Colonic mucosa (tissue), 4 donors: ENCODE results near the gene CCDC90B. TPM values are rescaled to one million over a fixed set of nuclear protein-coding genes. Genes with fewer than 3 reads are reported as not detected.

Source experiments
- DNase-seq: peaks from one replicate; pipeline ENCODE4 v3.0.0-alpha.2; 2020
- H3K27ac ChIP-seq: fragments of 200-600 bp; one replicate; pipeline ENCODE4 v1.8.0; 2021
- H3K27me3 ChIP-seq: fragments of 200-600 bp; one replicate; pipeline ENCODE4 v1.8.0; 2021
- H3K36me3 ChIP-seq: fragments of 200-600 bp; one replicate; pipeline ENCODE4 v1.8.0; 2021
- H3K4me1 ChIP-seq: fragments of 200-600 bp; one replicate; pipeline ENCODE4 v1.8.0; 2021; ENCODE audit warnings: mild to moderate bottlenecking
- H3K4me3 ChIP-seq: fragments of 200-600 bp; one replicate; pipeline ENCODE4 v1.8.0; 2021
- H3K9ac ChIP-seq, 2 donors: one replicate each; pipeline ENCODE4 v1.7.0; 2013; ENCODE audit warnings: control low read depth in 2 of 2, low read depth in 2 of 2, low read length in 2 of 2
- H3K9me3 ChIP-seq: fragments of 200-600 bp; one replicate; pipeline ENCODE4 v1.8.0; 2021
- CTCF ChIP-seq: fragments of 200-600 bp; IDR thresholded peaks from one replicate; pipeline ENCODE4 v1.8.0; 2022; ENCODE audit warnings: antibody characterized with exemption, mild to moderate bottlenecking
- intact Hi-C: fragments of 100-400 bp; cut with DNase I; formaldehyde crosslinking; loops from one replicate; pipeline ENCODE4 v1.14.1; 2022
- total RNA-seq, 2 donors: library from RNA; stranded (reverse); fragmentation: NEBNext Ultra II Directional in 1 of 2; extraction: Animal tissue kit (Norgen Biotek cat#: 25700) in 1 of 2; gene quantifications; one replicate each; pipeline ENCODE4 v1.2.1, GENCODE V29; 2021
- donor health status: healthy.
- donor health status: DM: no; HTN: no; CAD: no.
- donor health status: DM: no; HTN: no; CAD: no.

Gene CCDC90B
- total RNA-seq, 2 donors from 2014 or later: 26.1 to 27.3 TPM

- peak overlapping the region; percentile 95 for H3K27ac ChIP-seq
- DNase-seq: no peak
- intact Hi-C loops: loop anchor here (10.0 kb wide), 1 partner anchor 190 kb away; no protein-coding TSS in a partner anchor
Measured at GRCh38 chr11:83284501-83285150, 1.5 kb downstream of the CCDC90B start.

GRCh38 chr11:83282084-83282716 lies 4.0 kb downstream of the CCDC90B start:
- Histone ChIP-seq H3K4me3 (no peak overlapping the region), H3K27me3 (no peaks in the 10 kb centered on the region), H3K4me1 (no peaks in the 10 kb centered on the region), H3K9ac (no peak overlapping the region), H3K9me3 (no peaks in the 10 kb centered on the region), H3K27ac (no peak overlapping the region), H3K36me3 (no peaks in the 10 kb centered on the region)
- no peak for TF ChIP-seq CTCF
- no peak for DNase-seq
- intact Hi-C loops: loop anchor here (10.0 kb wide), 1 partner anchor 187 kb away; no protein-coding TSS in a partner anchor

More at GRCh38 chr11:83284501-83285150, 1.5 kb downstream of the CCDC90B start:
- TF ChIP-seq CTCF: no peak
- peak overlapping the region in 1 of 2 donors; percentile 97 for H3K9ac ChIP-seq
- no peaks in the 10 kb centered on the region for H3K9me3 ChIP-seq
- no peaks in the 10 kb centered on the region for H3K4me1 ChIP-seq
- peak overlapping the region; percentile 68 for H3K4me3 ChIP-seq
- H3K36me3 ChIP-seq: no peaks in the 10 kb centered on the region
- no peaks in the 10 kb centered on the region for H3K27me3 ChIP-seq

GRCh38 chr11:83280256-83280655 lies 5.9 kb downstream of the CCDC90B start:
- no peak for TF ChIP-seq CTCF
- H3K36me3 ChIP-seq: no peaks in the 10 kb centered on the region
- H3K4me1 ChIP-seq: no peaks in the 10 kb centered on the region

GRCh38 chr11:83278351-83278750 lies 7.8 kb downstream of the CCDC90B start:
- Histone ChIP-seq H3K36me3 (no peaks in the 10 kb centered on the region), H3K27me3 (no peaks in the 10 kb centered on the region), H3K4me1 (no peaks in the 10 kb centered on the region), H3K27ac (no peak overlapping the region), H3K9ac (no peak overlapping the region), H3K9me3 (no peaks in the 10 kb centered on the region), H3K4me3 (no peak overlapping the region)
- intact Hi-C loops: no loop called here
- no peak for TF ChIP-seq CTCF
- DNase-seq: no peak

More at GRCh38 chr11:83280256-83280655, 5.9 kb downstream of the CCDC90B start:
- Histone ChIP-seq H3K9me3 (no peaks in the 10 kb centered on the region), H3K9ac (no peak overlapping the region), H3K4me3 (no peak overlapping the region), H3K27ac (no peak overlapping the region), H3K27me3 (no peaks in the 10 kb centered on the region)
- intact Hi-C loops: loop anchor here (10.0 kb wide), 1 partner anchor 185 kb away; no protein-coding TSS in a partner anchor
- no peak for DNase-seq

- H3K9ac ChIP-seq: no peak overlapping the region
- intact Hi-C loops: no loop called here
- no peak for DNase-seq
- H3K4me3 ChIP-seq: no peak overlapping the region
- no peak for TF ChIP-seq CTCF
- no peaks in the 10 kb centered on the region for H3K36me3 ChIP-seq
- no peaks in the 10 kb centered on the region for H3K4me1 ChIP-seq
- H3K27me3 ChIP-seq: no peaks in the 10 kb centered on the region
- no peak overlapping the region for H3K27ac ChIP-seq
- no peaks in the 10 kb centered on the region for H3K9me3 ChIP-seq
Measured at GRCh38 chr11:83275888-83276641, 10.1 kb downstream of the CCDC90B start.
